ENCODE results near the gene VASH1.

- TF ChIP-seq CTCF (IDR thresholded peaks at IDR 0.05; ENCODE audit: insufficient read depth, low read length, poor library complexity, severe bottlenecking) (no peak), EZH2phosphoT487 (conservative IDR thresholded peaks at IDR 0.05; ENCODE audit: low read length) (no peak)
Observed at GRCh38 chr14:76826122-76826521, 64.9 kb downstream of the VASH1 start, which contains the start of gene LRRC74A.

Data from SU-DHL-6 (cell line).